GM21360 (cell line): ENCODE results near the gene ZNF341.
"Not testable (repeated sequence)": the region's sequence is repeated elsewhere in the genome, so short reads cannot be mapped to it uniquely, and the experiment has no call there.

Experiments used
- ATAC-seq: cut with Tn5 transposase; IDR thresholded peaks from one replicate; pipeline ENCODE4 v1.9.1; 2021; ENCODE audit warnings: mild to moderate bottlenecking, moderate library complexity; ENCODE audit not compliant: unreplicated experiment

The ZNF341 gene

DNA sequence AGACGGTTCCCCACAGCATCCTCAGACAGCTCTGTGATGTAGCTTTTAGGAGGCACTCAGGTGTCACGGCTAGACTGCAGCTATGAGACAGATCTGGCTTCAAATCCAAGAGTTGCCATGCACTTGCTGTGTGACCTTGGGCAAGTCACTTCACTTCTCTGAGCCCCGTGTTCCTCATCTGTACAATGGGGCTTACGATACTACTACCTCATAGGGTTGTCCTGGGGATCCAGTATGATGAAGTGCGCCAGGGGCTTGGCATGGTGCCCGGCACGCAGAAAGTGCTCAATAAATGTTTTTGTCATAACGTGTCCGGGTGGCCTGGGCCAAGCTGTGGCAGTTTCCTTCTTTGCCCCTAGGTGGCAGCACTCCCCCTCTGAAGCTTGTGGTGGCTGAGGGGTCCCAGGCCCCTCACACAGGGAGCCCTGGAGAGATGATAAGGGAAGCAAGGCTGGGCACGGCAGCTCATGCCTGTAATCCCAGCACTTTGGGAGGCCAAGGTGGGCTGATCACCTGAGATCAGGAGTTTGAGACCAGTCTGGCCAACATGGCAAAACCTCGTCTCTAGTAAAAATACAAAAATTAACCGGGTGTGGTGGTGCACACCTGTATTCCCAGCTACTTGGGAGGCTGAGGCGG, 60.3 kb downstream of the ZNF341 start:
- ATAC-seq = no peak

DNA sequence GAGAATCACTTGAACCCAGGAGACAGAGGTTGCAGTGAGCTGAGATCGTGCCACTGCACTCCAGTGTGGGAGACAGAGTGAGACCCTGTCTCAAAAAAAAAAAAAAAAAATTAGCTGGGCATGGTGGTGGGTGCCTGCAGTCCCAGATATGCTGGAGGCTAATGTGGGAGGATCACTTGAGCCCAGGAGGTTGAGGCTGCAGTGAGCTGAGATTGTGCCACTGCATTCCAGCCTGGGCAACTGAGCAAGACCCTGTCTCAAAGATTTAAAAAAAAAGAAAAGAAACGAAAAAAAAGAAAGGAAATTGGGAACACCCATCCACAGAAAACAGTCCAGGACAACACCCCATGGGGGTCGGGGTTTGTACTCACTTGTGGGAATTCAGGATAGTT, 60.8 kb downstream of the ZNF341 start:
- not testable (repeated sequence) for ATAC-seq

DNA sequence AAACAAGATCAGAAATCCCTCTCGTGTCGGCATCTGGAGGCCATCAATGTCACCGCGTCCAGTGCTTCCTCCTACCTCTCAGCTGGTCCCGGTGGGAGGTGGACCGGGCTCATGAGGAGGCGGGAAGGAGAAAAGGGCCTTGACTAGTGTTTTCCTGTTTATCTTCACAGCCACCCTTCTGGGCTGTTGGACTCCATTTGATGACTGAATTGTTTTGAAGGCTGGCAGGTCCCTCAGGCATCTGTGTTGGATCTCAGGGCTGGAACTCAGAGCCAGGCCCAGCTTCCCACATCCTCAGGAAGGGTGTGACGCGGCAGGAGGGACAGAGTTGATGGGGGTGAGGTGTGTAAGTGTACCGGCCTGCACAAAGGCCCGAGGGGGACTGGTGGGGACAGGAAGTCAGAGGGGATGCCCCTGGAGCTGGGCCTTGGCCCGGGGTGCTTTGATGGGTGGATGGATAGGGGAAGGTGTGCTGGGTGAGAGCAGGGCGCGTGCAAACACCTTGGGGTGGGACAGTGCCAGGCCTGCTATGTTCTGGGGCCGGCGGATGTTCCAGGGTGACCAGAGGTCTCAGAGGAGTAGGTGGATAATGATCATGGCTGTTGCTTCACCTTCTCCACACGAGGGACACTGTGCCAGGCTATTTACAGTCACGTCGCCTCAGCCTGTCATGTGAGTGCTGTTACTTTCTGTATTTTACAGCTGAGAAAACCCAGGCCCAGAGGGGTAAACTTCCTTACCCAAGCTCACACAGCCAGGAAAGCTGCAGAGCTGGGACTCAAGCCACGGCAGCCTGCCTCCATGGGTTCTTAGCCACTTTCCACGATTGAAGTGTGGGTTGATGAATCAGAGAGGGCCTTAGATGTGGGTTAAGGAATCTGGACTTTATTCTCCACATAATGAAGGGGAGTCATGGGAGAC, 61.5 kb downstream of the ZNF341 start:
- ATAC-seq = no peak

DNA sequence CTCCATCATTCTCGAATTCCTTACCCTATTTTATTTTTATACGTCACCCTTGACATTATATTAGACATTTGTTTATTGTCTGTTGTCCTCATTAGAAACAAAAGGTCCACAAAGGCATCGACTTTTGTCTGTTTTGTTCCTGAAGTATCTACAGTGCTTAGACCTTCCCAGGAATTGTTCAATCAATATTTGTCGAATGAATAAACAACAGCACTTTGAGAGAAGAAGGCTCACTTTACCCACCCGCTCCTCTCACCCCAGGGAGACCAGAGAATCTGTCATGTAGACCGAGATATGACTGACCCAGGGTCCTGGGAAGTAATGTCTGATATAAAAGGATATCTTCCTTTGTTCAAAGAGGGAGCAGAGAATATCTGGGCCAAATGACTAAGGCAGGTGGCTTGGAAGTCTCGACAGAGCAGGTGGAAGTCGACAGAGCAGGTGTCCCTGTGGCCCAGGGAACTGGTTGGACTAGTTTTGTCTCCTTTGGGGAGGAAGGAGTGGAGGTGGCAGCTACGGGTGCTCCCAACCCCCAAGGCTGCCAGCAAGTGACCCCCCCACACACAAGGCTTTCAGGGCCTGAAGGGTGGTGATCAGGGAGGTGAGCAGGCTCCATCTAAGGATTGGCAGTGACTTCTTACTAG, 64.6 kb downstream of the ZNF341 start:
- ATAC-seq = no peak

DNA sequence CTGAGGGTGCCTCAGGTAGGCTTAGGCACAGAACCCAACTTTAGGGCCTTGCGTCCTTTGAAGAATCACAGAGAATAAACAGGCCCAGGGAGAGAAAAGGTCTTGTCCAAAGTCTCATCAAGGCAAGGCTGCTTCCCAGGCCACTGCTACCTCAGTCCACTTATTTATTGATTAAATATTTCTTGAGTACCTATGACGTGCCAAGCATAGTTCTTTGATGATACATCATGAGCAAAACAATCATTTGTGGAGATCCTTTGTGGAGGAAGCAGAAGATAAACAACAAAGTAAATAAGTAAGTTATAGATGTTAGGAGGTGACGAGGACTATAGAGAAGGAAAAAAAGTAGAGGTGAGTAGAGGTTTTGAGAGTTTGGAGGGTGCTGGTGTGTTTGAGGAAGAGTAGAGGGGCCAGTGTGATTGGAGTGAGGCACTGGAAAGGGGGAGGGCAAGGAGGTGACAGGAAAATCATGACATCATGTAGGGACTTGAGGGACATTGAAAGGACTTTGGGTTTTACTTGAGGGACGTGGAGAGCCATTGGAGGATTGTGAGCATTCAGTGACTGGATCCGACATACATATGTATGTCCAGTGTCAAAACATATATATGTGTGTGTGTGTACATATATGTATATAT, 65.2 kb downstream of the ZNF341 start:
- ATAC-seq = no peak

- no peak for ATAC-seq
Measured at GRCh38 chr20:33798444-33798843, 66.6 kb downstream of the ZNF341 start.

DNA sequence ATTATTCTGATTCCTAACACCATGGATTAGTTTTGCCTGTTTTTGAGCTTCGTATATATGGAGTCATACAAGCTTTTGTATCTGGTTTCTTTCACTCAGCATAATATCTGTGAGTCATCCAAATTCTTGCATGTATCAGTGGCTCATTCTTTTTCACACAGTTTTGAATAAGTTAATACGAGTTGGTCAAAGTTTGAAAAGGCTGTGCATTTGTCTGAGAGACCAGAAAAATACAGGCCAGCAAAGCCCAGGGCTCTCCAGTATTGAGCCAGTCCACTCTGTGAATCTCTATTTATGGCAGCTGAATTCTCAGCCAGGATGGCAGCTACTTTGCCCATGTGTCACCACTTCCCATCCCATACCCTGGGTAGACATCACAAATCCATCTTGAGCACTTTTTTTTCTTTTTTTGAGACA, 72.1 kb downstream of the ZNF341 start:
- no peak for ATAC-seq

DNA sequence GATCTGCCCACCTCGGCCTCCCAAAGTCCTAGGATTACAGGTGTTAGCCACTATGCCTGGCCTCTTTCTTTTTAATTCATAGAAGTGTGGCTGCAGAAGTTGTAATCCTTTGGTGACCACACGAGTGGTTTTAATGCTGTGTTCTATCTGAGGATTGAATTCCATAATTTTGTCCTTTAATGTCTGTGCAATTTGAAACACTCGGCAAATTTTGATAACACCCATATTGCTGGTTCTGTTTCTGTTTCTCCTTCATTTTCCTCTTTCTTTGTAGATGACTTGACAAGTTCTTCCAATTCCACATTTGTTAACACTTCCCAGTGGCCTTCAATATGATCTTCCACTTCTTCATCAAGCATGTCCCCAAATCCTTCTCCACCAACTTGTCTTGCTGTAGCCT, 76.6 kb downstream of the ZNF341 start:
- no peak for ATAC-seq

- no peak for ATAC-seq
Measured at GRCh38 chr20:33810259-33810658, 78.5 kb downstream of the ZNF341 start.

DNA sequence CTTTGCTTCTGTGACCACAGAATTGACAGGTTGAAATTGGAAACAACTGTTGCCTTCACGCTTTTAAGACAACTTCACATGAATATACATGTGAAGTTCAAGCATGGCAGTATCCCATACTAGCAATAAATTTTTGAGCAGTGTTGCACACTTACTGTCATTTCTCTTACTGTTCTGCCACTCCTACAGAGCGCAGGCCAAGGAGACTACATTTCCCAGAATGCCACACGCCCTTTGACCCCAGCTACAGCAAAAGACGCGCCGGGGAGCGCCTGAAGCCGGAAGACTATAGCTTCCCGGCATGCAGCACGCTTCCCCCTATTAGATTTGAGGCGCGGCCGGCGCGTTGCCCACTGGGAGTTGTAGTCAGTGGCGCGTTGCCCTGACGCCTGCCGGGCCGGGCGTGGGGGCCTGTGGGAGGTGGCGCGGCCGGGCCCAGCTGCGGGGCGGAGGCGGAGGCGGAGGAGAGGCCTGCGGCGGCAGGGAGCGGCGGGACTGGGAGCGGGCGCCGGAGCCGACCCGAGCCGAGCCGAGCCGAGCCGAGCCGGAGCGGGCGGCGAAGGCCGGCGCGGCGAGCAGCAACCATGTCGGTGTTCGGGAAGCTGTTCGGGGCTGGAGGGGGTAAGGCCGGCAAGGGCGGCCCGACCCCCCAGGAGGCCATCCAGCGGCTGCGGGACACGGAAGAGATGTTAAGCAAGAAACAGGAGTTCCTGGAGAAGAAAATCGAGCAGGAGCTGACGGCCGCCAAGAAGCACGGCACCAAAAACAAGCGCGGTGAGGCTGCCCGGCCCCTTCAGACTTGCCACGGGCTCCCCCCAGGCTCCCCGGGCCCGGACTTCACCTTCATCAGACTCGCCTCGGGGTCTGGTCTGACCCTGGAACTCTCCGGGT, 79.3 kb downstream of the ZNF341 start, which contains the start of gene CHMP4B:
CHMP4B (plus strand) TSS at position 464 of the 891 bp plus-strand sequence; CDS start at position 585, 121 bp downstream.
- peak; percentile 95 for ATAC-seq

GRCh38 chr20:33811776-33812151, 80.0 kb downstream of the ZNF341 start:
- no peak for ATAC-seq

GRCh38 chr20:33812152-33812849, 80.5 kb downstream of the ZNF341 start:
- no peak for ATAC-seq

DNA sequence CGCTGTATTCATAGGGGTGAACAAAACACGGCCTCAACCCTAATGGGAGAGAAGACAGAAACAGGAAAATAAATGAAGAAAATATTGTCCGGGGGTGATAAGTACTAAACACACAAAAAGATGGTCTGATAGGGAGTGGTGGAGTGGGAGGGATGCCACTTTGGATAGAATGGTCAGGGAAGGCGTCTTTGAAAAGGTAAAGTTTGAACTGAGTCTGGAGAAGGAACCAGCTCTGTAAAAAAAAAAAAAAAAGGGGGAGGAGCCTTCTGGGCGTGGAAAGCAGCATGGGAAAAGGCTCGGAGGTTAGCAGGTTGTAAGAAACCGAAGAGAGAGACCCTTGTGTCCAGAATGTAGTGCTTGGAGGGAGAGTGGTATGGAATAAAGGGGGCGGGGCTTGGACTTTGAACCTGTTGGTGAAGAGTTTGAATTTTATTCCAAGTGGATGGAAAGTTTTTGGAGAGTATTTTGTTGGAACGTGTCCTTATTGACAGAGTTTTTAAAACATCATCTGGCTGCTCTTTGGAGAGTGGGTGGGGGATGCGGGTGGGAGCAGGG, 81.2 kb downstream of the ZNF341 start:
- ATAC-seq = no peak

- ATAC-seq = no peak
Measured at GRCh38 chr20:33814238-33814712, 82.5 kb downstream of the ZNF341 start.

DNA sequence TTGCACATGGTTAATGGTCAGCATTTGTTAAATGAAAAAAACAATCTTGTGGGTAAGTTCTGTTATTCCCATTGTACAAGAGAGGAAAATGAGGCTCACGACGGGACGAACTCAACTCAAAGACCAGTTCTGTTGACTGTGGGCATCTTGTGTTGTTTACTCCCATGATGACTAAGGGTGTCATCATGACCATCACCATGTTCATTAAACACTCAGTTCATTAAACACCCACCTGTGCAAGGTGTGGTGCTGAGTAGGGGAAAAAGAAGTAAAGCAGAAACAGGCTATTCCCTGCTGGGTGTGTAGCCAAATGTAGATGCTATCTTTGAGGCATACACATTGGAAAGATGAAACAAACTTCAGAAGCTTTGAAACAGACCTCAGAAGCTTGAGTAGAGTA, 83.9 kb downstream of the ZNF341 start:
- no peak for ATAC-seq

DNA sequence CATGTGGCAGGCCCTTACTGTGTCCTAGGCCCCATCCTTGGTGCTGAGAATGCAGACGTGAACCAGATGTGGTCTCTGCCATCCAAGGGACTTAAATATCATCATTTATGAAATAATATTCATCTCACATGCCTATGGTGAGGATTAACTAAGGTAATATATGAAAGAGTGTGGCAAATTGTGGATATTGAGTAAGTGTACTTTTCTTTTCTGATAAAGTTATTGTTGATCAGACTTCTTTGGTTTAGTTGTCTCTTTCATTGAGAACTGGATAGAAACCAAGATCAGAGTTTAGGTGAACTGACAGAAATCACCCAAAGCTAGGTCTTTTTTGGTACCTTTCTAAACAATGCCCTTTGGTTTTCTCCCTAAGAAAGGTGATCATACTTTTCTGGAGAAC, 84.4 kb downstream of the ZNF341 start:
- no peak for ATAC-seq

- ATAC-seq = no peak
Measured at GRCh38 chr20:33817411-33817810, 85.6 kb downstream of the ZNF341 start.

GRCh38 chr20:33819456-33819855, 87.7 kb downstream of the ZNF341 start:
- no peak for ATAC-seq

DNA sequence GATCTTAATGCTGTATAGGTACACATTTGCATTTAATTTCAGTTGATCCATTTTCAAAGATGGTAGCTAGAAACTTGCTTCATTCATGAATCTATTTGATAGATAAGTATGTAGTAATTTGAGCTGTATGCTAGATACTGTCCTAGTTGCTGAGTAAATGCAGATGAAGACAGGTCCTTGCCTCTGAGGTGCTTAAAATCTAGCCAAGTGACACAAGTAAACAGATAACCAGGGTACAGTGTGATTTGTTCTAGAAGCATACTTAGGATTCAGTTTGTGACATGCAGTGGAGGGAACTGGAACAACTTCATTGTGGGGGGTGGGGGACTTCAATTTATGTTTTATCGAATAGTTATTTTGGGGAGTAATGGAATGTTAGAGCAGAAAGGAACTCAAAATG, 88.6 kb downstream of the ZNF341 start:
- ATAC-seq = no peak
